CD4-positive, alpha-beta T cell treated with Interferon alpha-2 for 1 hour (primary cell): ENCODE results near the gene RNU4-1.

Source experiments
- DNase-seq, 2 donors: peaks; one replicate each; pipeline ENCODE4 v3.0.0-alpha.2; 2020 to 2022

Gene RNU4-1

DNA sequence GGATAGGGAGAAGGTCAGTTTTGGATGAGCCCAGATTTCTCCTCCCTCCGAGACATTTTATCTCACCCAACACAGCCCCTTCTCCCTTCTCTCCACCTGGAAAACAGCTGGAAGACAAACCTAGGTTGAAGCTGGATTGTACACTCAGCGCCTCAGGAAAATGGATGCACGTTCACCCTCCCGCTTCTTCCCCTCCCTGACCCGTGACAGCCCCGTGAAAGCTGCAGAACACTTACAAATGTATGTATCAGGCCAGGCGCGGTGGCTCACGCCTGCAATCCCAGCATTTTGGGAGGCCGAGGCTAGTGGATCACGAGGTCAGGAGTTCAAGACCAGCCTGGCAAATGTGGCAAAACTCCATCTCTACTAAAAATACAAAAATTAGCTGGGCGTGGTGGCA lies 5.5 kb downstream of the RNU4-1 start:
- DNase-seq: no peak

DNA sequence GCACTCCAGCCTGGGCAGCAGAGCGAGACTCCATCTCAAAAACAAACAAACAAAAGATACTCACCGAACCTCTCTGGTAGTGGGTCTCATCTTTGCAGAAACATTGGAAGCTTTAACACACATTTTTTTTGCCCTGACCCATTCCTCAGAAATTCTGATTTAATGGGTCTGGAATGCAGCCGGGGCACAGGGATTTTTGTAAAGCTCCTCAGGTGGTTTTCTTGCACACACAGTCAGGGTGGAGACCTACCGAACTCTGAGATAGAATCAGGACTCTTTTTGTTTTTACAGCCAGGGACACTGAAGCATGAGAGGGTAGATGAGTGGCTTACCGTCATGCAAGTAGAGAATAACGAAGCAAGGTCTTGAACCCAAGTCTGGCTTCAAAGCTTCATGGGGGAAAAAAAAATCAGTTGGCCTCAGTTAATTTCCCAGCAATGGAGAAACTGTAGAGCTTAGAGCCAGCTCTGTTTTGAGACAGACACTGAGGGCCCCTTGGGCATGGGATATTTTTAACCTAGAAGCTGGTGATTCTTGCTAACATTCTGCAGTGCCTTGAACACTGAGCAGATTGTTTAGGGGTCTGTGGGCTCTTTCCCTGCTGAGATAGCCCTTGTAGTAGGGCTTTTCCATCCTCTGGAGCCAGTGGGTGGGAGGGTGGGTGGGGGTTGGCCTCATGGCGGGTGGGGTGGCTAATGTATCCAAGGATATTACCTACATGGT lies 6.1 kb downstream of the RNU4-1 start:
- no peak for DNase-seq

DNA sequence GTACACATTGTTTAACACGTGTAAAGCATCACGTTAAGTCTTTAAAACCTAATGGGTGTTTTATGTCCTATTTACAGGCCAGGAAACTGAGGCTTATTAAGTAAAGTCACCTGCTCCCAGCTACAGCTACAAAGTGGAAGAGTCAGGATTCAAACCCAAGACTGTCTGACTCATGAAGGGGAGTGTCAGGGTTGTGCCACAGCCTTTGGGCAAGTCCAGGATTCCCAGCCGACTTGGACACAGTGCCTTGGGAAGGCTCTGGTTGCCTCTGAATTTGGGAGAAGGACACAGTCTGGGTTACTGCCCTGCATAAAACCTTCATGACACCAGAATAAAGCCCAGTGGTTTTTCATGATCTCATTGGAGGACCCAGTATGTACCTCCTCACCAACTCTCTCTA lies 8.7 kb downstream of the RNU4-1 start:
- no peak for DNase-seq

DNA sequence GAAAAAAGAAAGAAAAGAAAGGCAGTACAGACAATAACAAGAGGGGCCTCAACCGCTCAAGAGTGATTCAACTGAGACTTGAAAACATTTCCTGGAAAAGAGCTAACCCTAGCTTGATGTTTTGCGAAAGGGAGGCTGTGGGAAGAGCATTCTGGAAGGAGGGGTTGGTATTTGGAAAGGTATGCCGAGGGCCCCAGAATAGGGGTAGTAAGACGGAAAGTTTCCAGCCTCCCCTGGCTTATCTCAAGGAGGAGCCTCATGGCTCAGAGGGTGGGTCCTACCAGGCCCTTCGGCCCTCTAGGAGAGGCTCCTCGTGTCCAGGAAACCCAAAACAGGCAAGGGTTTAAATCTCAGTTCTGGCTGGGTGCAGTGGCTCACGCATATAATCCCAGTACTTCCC lies 9.7 kb downstream of the RNU4-1 start:
- DNase-seq: no peak

DNA sequence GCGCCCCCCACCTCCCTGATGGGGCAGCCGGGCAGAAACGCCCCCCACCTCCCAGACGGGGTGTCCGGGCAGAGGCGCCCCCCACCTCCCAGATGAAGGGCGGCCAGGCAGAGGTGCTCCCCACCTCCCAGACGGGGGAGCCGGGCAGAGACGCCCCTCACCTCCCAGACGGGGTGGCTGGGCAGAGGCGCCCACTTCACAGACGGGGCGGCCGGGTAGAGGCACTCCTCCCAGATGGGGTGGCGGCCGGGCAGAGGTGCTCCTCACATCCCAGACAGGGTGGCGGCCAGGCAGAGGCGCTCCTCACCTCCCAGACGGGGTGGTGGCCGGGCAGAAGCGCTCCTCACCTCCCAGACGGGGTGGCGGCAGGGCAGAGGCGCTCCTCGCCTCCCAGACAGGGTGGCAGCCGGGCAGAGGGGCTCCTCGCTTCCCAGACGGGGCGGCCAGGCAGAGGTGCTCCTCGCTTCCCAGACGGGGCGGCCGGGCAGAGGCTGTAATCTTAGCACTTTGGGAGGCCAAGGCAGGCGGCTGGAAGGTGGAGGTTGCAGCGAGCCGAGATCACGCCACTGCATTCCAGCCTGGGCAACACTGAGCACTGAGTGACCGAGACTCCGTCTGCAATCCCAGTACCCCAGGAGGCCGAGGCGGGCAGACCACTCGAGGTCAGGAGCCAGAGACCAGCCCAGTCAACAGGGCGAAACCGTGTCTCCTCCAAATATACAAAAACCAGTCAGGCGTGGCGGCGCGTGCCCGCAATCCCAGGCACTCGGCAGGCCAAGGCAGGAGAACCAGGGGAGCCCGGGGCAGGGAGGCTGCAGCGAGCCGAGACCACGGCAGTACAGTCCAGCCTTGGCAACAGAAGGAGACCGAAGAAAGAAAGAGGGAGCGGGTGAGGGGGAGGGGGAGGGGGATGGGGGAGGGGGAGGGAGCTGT lies 14.6 kb downstream of the RNU4-1 start:
- no peak for DNase-seq

DNA sequence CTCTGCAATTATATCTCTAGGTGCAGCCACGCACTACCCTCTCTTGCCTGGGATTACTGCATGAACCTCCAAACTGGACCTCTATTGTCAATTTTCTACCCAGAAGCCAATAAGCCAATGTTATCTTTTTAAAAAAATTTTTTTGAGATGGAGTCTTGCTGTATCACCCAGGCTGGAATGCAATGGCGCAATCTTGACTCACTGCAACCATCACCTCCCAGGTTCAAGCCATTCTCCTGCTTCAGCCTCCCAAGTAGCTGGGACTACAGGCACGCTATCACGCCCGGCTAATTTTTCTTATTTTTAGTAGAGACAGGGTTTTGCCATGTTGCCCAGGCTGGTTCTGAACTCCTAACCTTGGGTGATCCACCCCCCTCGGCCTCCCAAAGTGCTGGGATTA lies 16.3 kb downstream of the RNU4-1 start:
- DNase-seq: no peak

DNA sequence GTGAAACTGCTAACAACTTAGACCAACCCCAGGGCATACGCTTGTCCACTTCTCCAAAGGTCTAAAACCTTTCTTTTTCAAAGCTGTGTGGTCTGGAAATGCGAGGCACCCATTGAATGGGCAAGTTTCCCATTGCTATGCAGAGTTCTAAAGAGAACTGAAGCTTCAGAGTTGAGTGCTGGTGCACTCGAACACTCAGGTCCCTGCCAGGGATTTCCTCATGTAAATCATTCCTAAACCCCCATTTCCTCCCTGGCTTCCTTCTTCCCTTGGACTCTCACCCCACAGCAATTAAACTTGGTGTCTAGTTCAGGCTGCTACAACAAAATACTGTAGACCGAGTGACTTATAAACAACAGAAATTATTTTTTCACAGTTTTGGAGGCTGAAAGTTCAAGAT lies 25.3 kb downstream of the RNU4-1 start:
- no peak for DNase-seq

DNA sequence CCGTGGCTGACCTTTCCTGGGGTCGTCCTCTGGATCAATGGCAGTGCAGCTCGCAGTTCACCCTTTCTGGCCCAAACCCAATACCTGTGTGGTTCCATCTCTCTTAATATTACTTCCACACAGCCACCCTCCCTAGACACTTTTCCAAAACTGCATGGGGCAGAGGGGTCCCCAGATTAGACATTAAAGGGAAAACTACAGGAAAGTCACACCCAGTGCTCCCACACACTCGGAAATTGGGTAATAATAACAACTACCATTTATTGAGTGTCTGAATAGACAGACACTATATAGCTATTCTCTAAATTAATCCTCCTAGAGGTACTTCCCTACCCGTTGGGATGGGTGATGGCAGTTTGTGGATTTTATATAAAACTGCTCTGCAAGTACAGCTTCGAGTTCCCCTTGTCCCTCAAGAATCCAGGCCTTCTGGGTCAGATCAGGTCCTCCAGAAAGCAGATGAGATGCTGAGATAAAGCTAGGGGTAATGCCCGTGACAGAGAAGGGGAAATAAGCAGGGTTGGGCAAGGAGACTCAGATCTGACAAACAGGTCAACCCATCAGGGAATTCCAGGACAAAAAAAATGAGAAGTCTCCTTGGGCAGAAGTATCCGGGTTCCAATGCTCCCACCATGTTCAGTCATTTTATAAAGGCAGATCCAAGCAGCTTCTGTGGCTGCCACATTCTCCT lies 26.7 kb downstream of the RNU4-1 start:
- DNase-seq: no peak

DNA sequence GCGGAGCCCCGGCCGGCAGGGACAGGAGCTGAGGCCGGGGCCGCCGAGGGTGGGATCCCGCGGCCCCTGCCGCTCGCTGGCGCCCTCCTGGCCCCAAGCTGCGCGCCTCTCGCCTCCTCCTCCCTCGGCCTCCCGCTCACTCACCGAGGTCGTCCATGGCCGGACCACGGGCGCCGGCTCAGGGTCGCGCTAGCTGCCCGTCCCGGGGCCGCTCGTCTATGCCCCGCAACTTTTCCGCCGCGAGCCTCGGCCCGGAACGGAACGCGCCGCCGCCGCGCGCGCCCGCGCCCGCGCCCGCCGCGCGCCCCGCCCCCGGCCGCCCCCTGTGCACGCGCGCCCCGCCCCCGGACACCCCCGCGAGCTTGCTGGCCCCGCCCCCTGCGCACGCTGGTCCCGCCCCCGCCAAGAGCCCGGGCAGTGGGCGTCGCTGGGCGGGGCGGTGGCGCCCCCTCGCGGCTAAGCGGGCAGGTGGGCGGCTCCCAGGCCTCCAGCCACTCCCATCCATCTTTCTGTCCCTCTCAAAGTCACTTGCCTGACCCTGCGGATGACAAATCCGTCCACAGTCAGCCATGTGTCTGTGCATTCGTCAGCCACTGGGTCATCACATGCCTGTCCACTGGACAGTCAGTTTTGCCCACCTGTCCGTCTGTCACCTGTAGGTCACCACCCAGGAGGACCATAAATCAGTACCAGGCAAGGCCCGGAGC lies 27.4 kb downstream of the RNU4-1 start, which contains the start of gene PXN:
PXN (minus strand) TSS at position 258 of the 707 bp plus-strand sequence; CDS start at position 157, 101 bp downstream.
- DNase-seq: peak; percentile 85 to 92

DNA sequence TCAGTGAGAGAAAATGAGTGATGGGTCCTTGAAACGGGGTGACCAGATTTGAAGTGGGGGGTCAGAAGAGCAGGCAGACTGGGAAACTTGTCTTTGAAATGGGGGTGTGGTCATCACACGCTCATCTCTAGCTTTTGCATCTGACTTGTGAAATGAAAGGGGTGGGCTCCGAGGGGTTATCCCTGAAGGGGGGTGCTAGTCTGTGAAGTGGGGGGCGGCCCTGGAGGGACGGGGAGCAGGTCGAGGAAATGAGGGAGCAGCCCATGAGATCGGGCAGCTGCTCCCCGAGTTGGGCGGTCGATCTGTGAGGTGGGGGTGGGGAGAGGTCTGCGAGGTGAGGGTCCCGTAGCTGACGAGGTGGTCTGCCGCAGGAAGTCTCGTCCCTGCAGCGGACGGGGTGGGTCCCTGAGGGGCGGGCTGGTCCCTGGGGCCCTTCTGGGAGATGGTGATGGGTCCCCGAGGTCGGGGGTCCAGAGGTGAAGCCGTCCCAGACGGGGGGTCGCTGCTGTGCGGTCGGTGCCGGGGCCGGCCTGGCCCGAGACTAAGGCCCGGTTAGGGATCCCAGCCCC lies 28.0 kb downstream of the RNU4-1 start:
- DNase-seq: no peak

DNA sequence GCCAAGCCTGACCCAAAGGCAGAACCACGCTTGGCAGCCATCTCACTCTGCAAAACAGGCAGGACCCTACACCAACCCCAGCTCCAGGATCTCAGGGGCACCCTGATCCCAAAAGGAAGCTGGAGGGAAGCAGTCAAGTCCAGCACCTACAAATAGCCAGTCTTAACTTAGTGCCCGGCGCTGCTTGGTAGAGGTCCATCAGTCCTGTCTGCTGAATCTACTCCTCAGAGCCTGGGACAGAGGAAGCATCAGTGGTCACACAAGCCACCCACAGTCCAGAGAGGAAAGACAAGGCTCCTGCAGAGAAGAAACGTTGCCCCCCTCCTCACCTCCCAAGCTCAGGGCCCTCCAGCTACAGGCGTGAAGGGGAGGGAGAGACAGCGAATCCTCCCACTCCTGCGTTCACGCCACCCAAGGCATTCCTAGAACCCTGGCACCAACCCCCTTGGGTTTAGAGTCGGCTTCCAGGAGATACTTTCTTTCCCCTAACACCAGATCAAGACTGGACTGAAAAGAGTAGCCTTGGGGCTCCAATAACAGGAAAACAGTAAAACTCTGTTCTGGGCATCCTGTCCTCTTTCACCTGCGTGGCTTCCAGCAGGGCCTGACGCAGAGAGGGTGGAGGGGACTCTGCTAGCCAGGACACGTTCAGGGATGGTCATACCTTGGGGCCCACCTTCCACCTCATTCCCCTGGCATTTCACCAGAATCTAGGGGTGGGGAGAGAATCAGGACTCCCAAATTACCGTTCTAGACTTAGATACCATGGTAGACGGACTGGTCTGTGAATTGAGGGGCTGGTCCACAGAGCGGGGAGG lies 28.7 kb downstream of the RNU4-1 start:
- DNase-seq: no peak

DNA sequence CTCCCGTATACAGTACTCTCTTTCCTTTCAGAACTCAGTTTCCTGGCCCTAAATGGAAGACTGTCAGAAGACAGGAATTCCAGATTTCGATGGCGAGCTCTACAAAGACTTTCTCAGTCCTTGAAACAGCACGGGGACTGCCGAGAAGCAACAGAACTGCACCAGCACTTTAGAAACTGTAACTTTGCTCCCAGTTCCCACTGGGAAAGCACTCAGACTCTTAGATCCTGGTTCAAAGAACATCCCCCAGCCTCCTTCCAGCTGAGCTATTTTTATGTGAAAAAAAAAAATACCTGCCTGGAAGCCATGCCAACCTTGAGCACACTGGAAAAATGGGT lies 29.3 kb downstream of the RNU4-1 start:
- no peak for DNase-seq

DNA sequence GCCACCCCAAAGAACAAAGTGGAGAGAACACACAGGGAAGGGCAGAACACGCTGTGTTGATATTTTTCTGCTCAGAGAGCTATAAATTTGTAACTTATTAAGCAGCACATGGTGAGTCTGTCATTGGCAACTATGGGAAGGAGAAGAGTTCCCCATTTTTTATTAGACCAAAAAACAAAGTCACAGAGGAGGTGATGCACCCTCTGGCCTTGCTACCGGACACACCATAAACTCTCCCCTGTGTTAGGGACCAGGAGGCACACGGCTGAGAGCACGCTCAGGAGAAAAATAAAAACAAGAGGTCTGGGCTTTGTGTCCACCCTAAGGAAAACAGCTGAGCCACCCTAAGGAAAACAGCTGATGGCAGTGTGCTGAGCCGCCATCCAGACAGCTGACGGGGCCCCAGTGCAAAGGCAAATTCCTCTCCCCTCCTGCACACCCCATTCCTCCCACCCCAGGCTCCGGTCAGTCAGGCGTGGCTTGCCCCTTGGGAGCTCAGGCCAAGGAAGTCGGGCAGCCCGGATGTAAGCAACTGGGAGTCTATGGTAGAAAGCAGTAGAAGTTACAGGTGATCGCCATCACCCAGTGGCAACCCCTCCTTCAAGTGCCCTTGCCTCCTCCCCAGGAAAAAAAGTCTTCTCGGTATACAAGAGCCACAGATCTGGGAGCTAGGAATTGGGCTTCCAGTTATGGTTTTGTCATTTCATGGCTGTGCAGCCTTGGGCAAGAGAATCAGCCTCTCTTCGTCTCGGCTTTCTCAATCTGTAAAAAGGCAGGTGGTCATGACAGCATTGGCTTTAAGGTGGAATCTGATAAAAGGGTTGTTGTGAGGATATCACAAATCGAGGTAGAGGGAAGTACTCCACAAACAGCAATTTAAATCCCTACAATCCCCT lies 29.9 kb downstream of the RNU4-1 start:
- no peak for DNase-seq

DNA sequence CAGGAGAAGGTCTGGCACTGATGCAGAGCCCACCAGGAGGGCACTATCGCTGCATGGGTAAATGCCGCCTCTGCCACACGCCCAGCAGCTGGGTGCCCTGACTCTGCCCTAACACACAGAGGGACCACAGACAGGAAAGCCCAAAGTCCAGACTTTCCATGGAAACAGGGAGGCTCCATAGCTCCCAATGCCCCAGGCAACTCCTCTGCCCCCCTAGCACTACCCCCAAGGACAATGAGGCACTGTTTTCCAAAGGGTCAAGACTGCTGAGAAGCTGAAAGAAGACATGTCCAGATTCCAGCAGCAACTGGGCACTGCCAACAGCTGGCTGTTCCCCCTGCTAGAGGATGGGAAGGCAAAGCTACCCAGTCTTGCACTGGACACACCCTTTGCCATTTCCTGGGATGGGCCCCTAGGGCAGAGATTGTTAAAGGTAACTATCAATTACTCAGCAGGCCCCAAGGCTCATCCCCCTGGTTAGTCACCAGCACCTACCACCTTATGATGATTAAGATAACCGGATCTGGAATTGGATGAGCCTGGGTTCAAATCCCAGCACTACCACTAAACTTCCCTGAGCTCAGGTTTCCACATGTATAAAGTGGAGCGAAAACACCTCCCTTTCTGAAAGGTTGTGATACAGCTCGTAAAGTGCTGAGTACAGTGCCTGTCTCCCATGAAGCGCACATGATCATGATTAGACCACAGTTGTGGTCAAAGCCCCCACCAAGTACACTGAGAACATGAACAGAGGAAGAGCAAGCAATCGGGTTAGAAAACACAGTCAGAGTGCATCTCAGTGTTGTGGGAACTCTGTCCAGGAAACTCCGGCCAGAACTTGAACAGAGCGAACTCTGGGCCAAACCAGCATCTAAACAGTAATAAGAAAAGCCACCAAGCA lies 30.8 kb downstream of the RNU4-1 start:
- DNase-seq: peak in 1 of 2 donors; percentile 37

DNA sequence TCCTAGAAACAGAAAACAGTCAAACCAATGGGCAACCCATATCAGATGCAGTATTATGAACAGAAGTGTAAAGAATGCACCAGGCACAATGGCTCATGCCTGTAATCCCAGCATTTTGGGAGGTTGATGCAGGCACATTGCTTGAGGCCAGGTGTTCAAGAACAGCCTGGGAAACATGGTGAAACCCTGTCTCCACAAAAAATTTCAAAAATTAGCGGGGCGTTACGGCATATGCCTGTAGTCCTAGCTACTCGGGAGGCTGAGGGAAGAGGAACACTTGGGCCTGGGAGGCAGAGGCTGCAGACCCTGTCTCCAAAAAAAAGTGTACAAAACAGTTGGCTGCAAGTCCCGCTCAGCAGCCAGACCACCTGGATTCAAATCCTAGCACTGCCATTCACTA lies 32.4 kb downstream of the RNU4-1 start:
- DNase-seq: no peak

DNA sequence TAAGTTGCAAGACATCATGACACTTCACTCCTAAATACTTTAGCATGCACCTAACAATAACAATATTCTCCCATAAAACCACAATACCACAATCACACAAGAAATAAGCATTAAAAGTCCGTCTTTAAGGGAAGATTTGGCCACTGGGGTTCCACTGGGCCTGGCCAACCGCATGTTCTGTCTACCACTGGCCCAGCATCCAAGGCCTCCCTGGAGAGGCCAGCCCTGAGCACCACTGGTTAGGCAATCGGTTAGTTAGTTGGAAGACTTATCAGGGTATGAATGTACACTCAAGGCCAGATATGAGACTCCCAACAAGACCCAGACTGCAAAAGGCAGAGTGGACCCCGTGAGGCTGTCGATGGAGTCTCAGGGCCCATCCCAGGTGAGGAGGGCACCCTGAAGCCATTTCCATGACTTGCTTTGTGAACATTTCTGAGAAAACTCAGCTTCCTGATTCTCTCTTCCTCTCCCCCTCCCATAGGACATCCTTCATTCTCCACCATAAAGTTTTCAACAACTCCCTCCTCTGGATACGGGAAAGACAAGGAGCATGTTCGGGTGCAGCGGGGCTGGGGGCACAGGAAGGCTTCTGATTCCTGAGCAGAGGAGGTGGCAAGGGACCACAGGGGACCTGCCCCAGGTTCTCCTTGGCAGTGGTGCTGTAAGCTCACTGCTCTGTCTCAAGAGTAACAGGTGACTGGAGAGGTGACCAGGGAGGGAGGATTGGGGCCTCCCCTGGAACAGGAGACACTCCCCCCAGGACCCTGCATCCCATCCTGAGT lies 33.4 kb downstream of the RNU4-1 start:
- DNase-seq: no peak

DNA sequence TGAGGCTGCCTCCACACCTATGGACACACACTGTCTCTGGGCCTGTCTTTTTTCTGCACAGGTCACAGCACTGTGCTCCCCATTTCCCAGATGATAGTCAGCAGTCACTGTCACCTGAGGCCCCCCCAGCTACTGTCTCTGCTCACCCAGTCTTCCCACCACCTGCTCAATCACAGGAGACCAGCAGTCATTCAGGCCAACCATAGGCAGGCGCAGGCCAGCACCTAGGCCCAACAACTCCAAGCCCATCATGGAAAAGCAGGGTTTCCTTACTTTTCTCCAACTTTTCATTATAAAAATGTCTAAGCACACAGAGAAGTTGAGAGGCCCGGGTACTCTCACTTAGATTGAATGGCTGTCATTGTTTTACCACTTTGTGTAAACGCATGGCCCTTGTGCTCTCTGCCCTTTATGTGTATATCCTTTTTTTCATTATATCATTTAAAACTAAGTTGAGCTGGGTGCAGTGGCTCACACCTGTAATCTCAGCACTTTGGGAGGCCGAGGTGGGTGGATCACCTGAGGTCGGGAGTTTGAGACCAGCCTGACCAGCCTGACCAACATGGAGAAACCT lies 34.6 kb downstream of the RNU4-1 start:
- DNase-seq: no peak
